Measurements from ENCODE around the gene KDM3B. TPM values are rescaled to one million over a fixed set of nuclear protein-coding genes. Genes with fewer than 3 reads are reported as not detected.

KDM3B gene
- total and polyA plus RNA-seq, 12 donors = 23.2 to 68.4 (median 49.4) TPM

DNA sequence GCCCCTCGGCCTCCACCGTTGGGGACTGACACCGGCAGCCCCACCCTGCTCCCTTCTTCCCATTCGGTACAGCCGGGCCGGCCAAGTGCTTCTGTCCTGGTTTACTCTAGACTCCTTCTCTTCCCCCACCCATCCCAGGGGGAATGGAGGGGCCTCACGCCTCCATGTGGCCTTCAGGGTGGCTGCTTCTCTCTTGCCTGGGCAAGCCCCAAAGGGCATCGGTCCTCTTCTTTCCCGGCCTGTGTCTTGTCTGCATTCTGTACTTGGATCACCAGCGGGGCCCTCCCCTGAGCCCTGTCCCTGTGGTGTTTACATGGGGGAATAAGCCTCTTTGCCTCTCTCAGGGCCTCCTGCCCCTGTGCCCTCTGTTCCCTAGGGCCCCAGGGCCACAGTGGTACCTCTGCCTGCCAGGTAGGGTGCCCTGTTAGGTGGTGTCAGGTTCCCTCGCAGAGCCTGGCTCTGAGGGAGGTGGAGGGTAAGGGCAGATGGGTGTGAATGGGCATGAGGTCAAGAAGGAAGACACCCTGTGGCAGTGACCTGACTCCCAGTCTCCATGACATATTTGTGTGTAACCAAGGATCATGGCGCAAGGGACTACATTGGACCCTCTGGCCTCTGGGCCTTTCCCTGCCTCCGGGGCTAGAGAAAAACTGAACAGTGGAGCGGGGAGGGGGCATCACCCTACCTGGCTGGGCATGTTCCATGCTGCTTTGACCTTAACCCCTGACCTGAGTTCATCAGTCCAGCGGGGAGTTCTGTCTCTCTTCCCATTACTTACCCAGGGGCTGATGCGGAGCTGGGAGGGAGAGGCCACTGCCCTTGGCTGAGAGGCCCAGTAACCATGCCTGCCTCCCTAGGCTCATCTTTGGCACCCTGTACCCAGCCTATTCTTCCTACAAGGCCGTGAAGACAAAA is 87.9 kb downstream of the KDM3B start:
- no peak for DNase-seq
- H3K4me3 ChIP-seq = no peak overlapping the region

DNA sequence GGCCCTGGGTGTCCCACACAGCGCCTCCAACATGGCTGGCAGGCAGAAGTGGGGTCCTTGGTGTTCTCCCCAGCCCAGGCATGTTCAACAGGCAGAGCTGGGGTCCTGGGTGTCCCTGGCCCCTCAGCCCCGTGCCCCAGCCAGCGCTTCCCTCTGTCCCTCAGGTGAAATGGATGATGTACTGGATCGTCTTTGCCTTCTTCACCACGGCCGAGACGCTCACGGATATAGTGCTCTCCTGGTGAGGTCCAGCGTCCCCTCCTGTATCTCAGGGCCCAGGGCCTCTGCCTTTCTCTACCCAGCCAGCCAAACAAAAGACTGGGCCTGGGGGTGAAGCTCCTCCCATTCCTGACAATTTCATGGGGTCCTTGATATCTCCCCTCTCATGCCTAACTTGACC is 88.7 kb downstream of the KDM3B start:
- no peak for DNase-seq
- Histone ChIP-seq H3K27ac (no peak overlapping the region), H3K9me3 (replicated peaks in 1 of 3) (no peaks in the 10 kb centered on the region), H3K4me3 (no peak overlapping the region), H3K36me3 (replicated peaks in 1 of 2) (peaks cover 0 to 1% of the 10 kb centered on the region in 2 donors), H3K4me1 (replicated peaks in 1 of 2) (peaks cover 6 to 17% of the 10 kb centered on the region in 2 donors), H3K27me3 (no peaks in the 10 kb centered on the region)
- intact Hi-C loops (cut with DNase I) = no loop called here
- WGBS, 4 donors = 82 to 96% (median 90%) methylated on average over 4 to 9 of the region's 9 CpGs
- TF ChIP-seq POLR2A (IDR thresholded peaks at IDR 0.05) (no peak), CTCF (IDR thresholded peaks at IDR 0.05) (no peak)

More for the DNA sequence above, 87.9 kb downstream of the KDM3B start:
- Histone ChIP-seq H3K27me3 (no peaks in the 10 kb centered on the region), H3K27ac (no peak overlapping the region), H3K4me1 (replicated peaks in 1 of 2) (peaks cover 6 to 17% of the 10 kb centered on the region in 2 donors), H3K9me3 (replicated peaks in 1 of 3) (no peaks in the 10 kb centered on the region), H3K36me3 (replicated peaks in 1 of 2) (peaks cover 0 to 9% of the 10 kb centered on the region in 2 donors)
- TF ChIP-seq POLR2A (IDR thresholded peaks at IDR 0.05) (no peak), CTCF (IDR thresholded peaks at IDR 0.05) (no peak)
- 73 to 84% (median 79%) methylated on average over 17 of the region's 17 CpGs for WGBS, 4 donors
- intact Hi-C loops (cut with DNase I) = no loop called here

- WGBS, 4 donors = 87 to 93% (median 91%) methylated on average over 10 to 13 of the region's 13 CpGs
- no peak for TF ChIP-seq POLR2A (IDR thresholded peaks at IDR 0.05)
- no peak for TF ChIP-seq CTCF (IDR thresholded peaks at IDR 0.05)
- no peak overlapping the region for H3K27ac ChIP-seq
- H3K27me3 ChIP-seq = no peaks in the 10 kb centered on the region
- intact Hi-C loops (cut with DNase I) = no loop called here
- H3K4me3 ChIP-seq = no peak overlapping the region
- peaks cover 5 to 9% of the 10 kb centered on the region in 2 donors for H3K4me1 ChIP-seq (replicated peaks in 1 of 2)
- DNase-seq = peak in 1 of 7 donors; percentile 41
- no peaks in the 10 kb centered on the region for H3K9me3 ChIP-seq (replicated peaks in 1 of 3)
- no peaks in the 10 kb centered on the region for H3K36me3 ChIP-seq (replicated peaks in 1 of 2)
Observed at GRCh38 chr5:138444078-138444773, 91.7 kb downstream of the KDM3B start.

DNA sequence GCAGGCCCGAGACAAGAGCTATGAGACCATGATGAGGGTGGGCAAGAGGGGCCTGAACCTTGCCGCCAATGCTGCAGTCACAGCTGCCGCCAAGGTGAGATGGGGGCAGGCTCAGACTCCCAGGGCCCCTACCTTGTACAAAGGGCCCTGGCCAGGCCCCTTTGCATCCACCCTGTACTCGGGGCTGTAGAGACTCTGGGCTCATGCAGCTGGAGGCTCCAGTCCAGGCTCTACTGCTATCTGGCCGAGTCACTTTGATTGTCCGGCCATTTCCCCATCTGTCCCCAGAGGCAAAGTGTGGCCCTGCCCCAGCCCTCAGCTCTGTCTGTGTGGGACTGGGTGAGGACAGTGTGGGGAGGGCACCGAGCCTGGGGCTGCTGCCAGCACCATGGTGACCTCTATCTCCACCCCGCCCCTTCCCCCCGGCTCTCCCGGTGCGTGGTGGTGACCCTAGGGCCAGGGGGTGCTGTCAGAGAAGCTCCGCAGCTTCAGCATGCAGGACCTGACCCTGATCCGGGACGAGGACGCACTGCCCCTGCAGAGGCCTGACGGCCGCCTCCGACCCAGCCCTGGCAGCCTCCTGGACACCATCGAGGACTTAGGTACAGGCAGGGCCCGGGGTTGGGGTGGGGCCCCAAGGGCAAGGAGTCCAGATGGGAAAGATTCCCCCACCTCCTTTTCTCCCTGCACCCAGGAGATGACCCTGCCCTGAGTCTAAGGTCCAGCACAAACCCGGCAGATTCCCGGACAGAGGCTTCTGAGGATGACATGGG is 92.5 kb downstream of the KDM3B start:
- Histone ChIP-seq H3K4me1 (replicated peaks in 1 of 2) (peaks cover 0 to 2% of the 10 kb centered on the region in 2 donors), H3K27me3 (no peaks in the 10 kb centered on the region), H3K27ac (no peak overlapping the region), H3K36me3 (replicated peaks in 1 of 2) (no peaks in the 10 kb centered on the region), H3K4me3 (no peak overlapping the region), H3K9me3 (replicated peaks in 1 of 3) (no peaks in the 10 kb centered on the region)
- 79 to 93% (median 85%) methylated on average over 8 to 22 of the region's 22 CpGs for WGBS, 4 donors
- DNase-seq = peak in 1 of 7 donors; percentile 33
- intact Hi-C loops (cut with DNase I) = no loop called here
- no peak for TF ChIP-seq POLR2A (IDR thresholded peaks at IDR 0.05)
- no peak for TF ChIP-seq CTCF (IDR thresholded peaks at IDR 0.05)

Data from adrenal gland (tissue), 12 donors.